ENCODE data around the gene POP7. TPM values are rescaled to one million over a fixed set of nuclear protein-coding genes. Genes with fewer than 3 reads are reported as not detected.

POP7 gene
- total and polyA plus RNA-seq, 5 experiments from 2014 or later: 16.9 to 41.7 (median 32.6) TPM

GRCh38 chr7:100687261-100687660 lies 18.7 kb upstream of the POP7 start:
- peak overlapping the region in 1 of 10 donors; percentile 53 for H3K27ac Mint-ChIP-seq
- no peak overlapping the region for H3K4me3 Mint-ChIP-seq
- H3K4me1 Mint-ChIP-seq: peaks cover 13 to 39% (median 29%) of the 10 kb centered on the region in 4 donors
- POLR2A ChIA-PET: interaction anchor here (12.7 kb wide), 1 partner anchor 7 kb away, joined by 170 read pairs; no protein-coding TSS in a partner anchor
- peaks cover 0 to 41% (median 2%) of the 10 kb centered on the region in 3 donors for H3K36me3 Mint-ChIP-seq
- ATAC-seq (no peak), DNase-seq (no peak)
- no peaks in the 10 kb centered on the region for H3K27me3 Mint-ChIP-seq
- no peaks in the 10 kb centered on the region for H3K9me3 Mint-ChIP-seq

GRCh38 chr7:100687751-100688300 lies 18.1 kb upstream of the POP7 start:
- Mint-ChIP-seq H3K27ac (peak overlapping the region in 6 of 10 donors; percentile 33 to 70 (median 50)), H3K9me3 (no peaks in the 10 kb centered on the region), H3K4me3 (peak overlapping the region in 2 of 10 donors; percentile 18 to 45), H3K4me1 (peaks cover 18 to 45% (median 34%) of the 10 kb centered on the region in 4 donors), H3K36me3 (peaks cover 0 to 38% (median 2%) of the 10 kb centered on the region in 3 donors), H3K27me3 (no peaks in the 10 kb centered on the region)
- DNase-seq (no peak), ATAC-seq (no peak)
- POLR2A ChIA-PET: interaction anchor here (0.6 to 12.7 kb wide), 2 partner anchors 8 to 204 kb away, joined by 3 to 170 read pairs; no protein-coding TSS in a partner anchor

GRCh38 chr7:100688326-100688860 lies 17.5 kb upstream of the POP7 start:
- POLR2A ChIA-PET: interaction anchor here (0.6 to 12.7 kb wide), 4 partner anchors 9 to 203 kb away, joined by 3 to 170 read pairs (median 4); partner anchors contain the start of gene MOSPD3
- H3K4me1 Mint-ChIP-seq: peaks cover 21 to 47% (median 39%) of the 10 kb centered on the region in 4 donors
- DNase-seq (no peak), ATAC-seq (no peak)
- H3K27ac Mint-ChIP-seq: peak overlapping the region in 8 of 10 donors; percentile 31 to 75 (median 57)
- no peaks in the 10 kb centered on the region for H3K27me3 Mint-ChIP-seq
- H3K4me3 Mint-ChIP-seq: peak overlapping the region in 1 of 10 donors; percentile 7
- H3K9me3 Mint-ChIP-seq: no peaks in the 10 kb centered on the region
- H3K36me3 Mint-ChIP-seq: peaks cover 0 to 36% (median 5%) of the 10 kb centered on the region in 3 donors

GRCh38 chr7:100689230-100690135 lies 16.4 kb upstream of the POP7 start:
- no peak for ATAC-seq
- POLR2A ChIA-PET: interaction anchor here (1.1 to 12.7 kb wide), 5 partner anchors 10 to 106 kb away, joined by 3 to 170 read pairs (median 4); partner anchors contain the start of genes FBXO24, LRCH4 and MOSPD3
- DNase-seq: no peak
- peaks cover 0 to 33% (median 5%) of the 10 kb centered on the region in 3 donors for H3K36me3 Mint-ChIP-seq
- H3K4me1 Mint-ChIP-seq: peaks cover 21 to 47% (median 40%) of the 10 kb centered on the region in 4 donors
- peak overlapping the region in 1 of 10 donors; percentile 67 for H3K4me3 Mint-ChIP-seq
- no peaks in the 10 kb centered on the region for H3K9me3 Mint-ChIP-seq
- H3K27me3 Mint-ChIP-seq: no peaks in the 10 kb centered on the region
- peak overlapping the region in 6 of 10 donors; percentile 28 to 75 (median 50) for H3K27ac Mint-ChIP-seq

GRCh38 chr7:100691676-100692577 lies 14.0 kb upstream of the POP7 start:
- Mint-ChIP-seq H3K27ac (peak overlapping the region; percentile 30 to 97 (median 90)), H3K4me1 (peaks cover 23 to 56% (median 46%) of the 10 kb centered on the region in 4 donors), H3K36me3 (peaks cover 0 to 17% (median 5%) of the 10 kb centered on the region in 3 donors), H3K4me3 (peak overlapping the region; percentile 88 to 99 (median 95)), H3K27me3 (no peaks in the 10 kb centered on the region), H3K9me3 (no peaks in the 10 kb centered on the region)
- DNase-seq: peak; percentile 59 to 89 (median 78)
- POLR2A ChIA-PET: interaction anchor here (0.6 to 12.7 kb wide), 10 partner anchors 12 to 188 kb away, joined by 3 to 170 read pairs (median 6); partner anchors contain the start of genes FBXO24, LRCH4, MOSPD3 and POP7
- ATAC-seq: peak; percentile 71 to 73

- no peak for DNase-seq
- H3K27me3 Mint-ChIP-seq: no peaks in the 10 kb centered on the region
- no peak for ATAC-seq
- H3K36me3 Mint-ChIP-seq: peaks cover 0 to 16% (median 5%) of the 10 kb centered on the region in 3 donors
- peak overlapping the region; percentile 88 to 99 (median 95) for H3K4me3 Mint-ChIP-seq
- peaks cover 23 to 56% (median 46%) of the 10 kb centered on the region in 4 donors for H3K4me1 Mint-ChIP-seq
- no peaks in the 10 kb centered on the region for H3K9me3 Mint-ChIP-seq
- H3K27ac Mint-ChIP-seq: peak overlapping the region in 9 of 10 donors; percentile 91 to 98 (median 94)
- POLR2A ChIA-PET: interaction anchor here (1.1 to 12.7 kb wide), 7 partner anchors 13 to 130 kb away, joined by 3 to 170 read pairs (median 29); partner anchors contain the start of genes FBXO24, LRCH4, MOSPD3 and POP7
These were observed 13.4 kb upstream of the POP7 start for GRCh38 chr7:100692578-100692961.

GRCh38 chr7:100693312-100694097 lies 12.4 kb upstream of the POP7 start:
- ATAC-seq: peak; percentile 49 to 62
- peak overlapping the region; percentile 91 to 98 (median 94) for H3K27ac Mint-ChIP-seq
- peaks cover 0 to 12% (median 5%) of the 10 kb centered on the region in 3 donors for H3K36me3 Mint-ChIP-seq
- no peak for DNase-seq
- H3K27me3 Mint-ChIP-seq: no peaks in the 10 kb centered on the region
- peaks cover 23 to 48% (median 42%) of the 10 kb centered on the region in 4 donors for H3K4me1 Mint-ChIP-seq
- H3K4me3 Mint-ChIP-seq: peak overlapping the region; percentile 88 to 99 (median 95)
- H3K9me3 Mint-ChIP-seq: no peaks in the 10 kb centered on the region
- POLR2A ChIA-PET: interaction anchor here (0.5 to 12.7 kb wide), 14 partner anchors 12 to 181 kb away, joined by 3 to 170 read pairs (median 7); partner anchors contain the start of genes FBXO24, LRCH4, MOSPD3 and PCOLCE

GRCh38 chr7:100694098-100694745 lies 11.7 kb upstream of the POP7 start, which contains the start of gene GIGYF1:
TSS of gene GIGYF1 (minus strand) at chr7:100694250. CDS start at chr7:100688238, 6,012 bp downstream.
- Mint-ChIP-seq H3K4me3 (peak within 1 kb of the TSS; percentile 88 to 99 (median 95)), H3K4me1 (peaks cover 19 to 42% (median 35%) of the 10 kb centered on the region in 4 donors), H3K27me3 (no peaks in the 10 kb centered on the region), H3K36me3 (peaks cover 0 to 5% (median 5%) of the 10 kb centered on the region in 3 donors), H3K9me3 (no peaks in the 10 kb centered on the region), H3K27ac (peak within 1 kb of the TSS; percentile 91 to 98 (median 94))
- peak; percentile 73 to 77 for ATAC-seq
- POLR2A ChIA-PET: interaction anchor here (0.6 to 12.7 kb wide), 11 partner anchors 12 to 144 kb away, joined by 3 to 170 read pairs (median 8); partner anchors contain the start of genes FBXO24, LRCH4, MOSPD3 and POP7
- DNase-seq: peak; percentile 41 to 80 (median 64)

GRCh38 chr7:100696123-100696521 lies 9.8 kb upstream of the POP7 start:
- peak overlapping the region in 6 of 10 donors; percentile 24 to 92 (median 56) for H3K4me3 Mint-ChIP-seq
- H3K9me3 Mint-ChIP-seq: no peaks in the 10 kb centered on the region
- H3K27ac Mint-ChIP-seq: peak overlapping the region in 6 of 10 donors; percentile 27 to 86 (median 72)
- peaks cover 0 to under 1% (median 0%) of the 10 kb centered on the region in 5 donors for H3K27me3 Mint-ChIP-seq
- ATAC-seq: no peak
- DNase-seq: no peak
- H3K4me1 Mint-ChIP-seq: peaks cover 18 to 34% (median 26%) of the 10 kb centered on the region in 4 donors
- H3K36me3 Mint-ChIP-seq: peaks cover 0 to 5% (median 2%) of the 10 kb centered on the region in 3 donors
- POLR2A ChIA-PET: interaction anchor here (1.3 to 12.7 kb wide), 5 partner anchors 10 to 111 kb away, joined by 4 to 170 read pairs (median 43); partner anchors contain the start of genes FBXO24, LRCH4 and POP7

GRCh38 chr7:100699018-100699417 lies 6.9 kb upstream of the POP7 start:
- POLR2A ChIA-PET: interaction anchor here (1.7 kb wide), 1 partner anchor 113 kb away, joined by 4 read pairs; the partner anchor contains the start of genes FBXO24 and LRCH4
- Mint-ChIP-seq H3K4me1 (peaks cover 0 to 13% (median 6%) of the 10 kb centered on the region in 4 donors), H3K36me3 (no peaks in the 10 kb centered on the region), H3K27ac (no peak overlapping the region), H3K4me3 (peak overlapping the region in 1 of 10 donors; percentile 20), H3K9me3 (no peaks in the 10 kb centered on the region), H3K27me3 (peaks cover 0 to 2% (median 0%) of the 10 kb centered on the region in 5 donors)
- DNase-seq (no peak), ATAC-seq (no peak)

Data from naive thymus-derived CD8-positive, alpha-beta T cell (primary cell).